GM21576 (cell line): ENCODE data around the gene ELMO1.

ENCODE experiments used
- ATAC-seq: cut with Tn5 transposase; IDR thresholded peaks from one replicate; pipeline ENCODE4 v1.9.1; 2021; ENCODE audit warnings: mild to moderate bottlenecking, moderate library complexity; ENCODE audit not compliant: unreplicated experiment

Gene ELMO1

DNA sequence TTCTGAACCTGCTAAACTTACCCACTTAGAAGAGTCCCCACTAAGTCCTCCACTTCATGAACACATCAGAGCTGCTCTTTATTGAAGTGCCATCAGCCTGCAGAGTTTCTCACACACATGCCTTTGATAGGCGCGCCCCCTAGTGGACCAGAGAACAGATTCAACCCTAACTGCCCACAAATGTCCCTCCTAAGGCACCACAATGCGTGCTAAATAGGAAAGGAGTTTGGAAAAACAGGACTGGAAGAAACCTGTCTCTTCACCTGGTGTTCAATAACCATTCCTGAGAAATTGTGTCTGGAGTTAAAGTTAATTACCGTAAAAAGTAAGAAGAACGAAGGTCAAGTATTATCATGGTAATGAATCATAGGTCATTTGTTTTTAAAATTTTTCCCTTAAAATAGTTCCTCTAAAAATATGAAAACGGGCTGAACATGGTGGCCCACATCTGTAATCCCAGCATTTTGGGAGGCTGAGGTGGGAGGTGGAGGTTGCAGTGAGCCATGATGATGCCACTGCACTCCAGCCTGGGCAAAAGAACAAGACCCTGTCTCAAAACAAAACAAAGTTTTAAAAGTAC lies 249.7 kb downstream of the ELMO1 start:
- ATAC-seq, result no peak

DNA sequence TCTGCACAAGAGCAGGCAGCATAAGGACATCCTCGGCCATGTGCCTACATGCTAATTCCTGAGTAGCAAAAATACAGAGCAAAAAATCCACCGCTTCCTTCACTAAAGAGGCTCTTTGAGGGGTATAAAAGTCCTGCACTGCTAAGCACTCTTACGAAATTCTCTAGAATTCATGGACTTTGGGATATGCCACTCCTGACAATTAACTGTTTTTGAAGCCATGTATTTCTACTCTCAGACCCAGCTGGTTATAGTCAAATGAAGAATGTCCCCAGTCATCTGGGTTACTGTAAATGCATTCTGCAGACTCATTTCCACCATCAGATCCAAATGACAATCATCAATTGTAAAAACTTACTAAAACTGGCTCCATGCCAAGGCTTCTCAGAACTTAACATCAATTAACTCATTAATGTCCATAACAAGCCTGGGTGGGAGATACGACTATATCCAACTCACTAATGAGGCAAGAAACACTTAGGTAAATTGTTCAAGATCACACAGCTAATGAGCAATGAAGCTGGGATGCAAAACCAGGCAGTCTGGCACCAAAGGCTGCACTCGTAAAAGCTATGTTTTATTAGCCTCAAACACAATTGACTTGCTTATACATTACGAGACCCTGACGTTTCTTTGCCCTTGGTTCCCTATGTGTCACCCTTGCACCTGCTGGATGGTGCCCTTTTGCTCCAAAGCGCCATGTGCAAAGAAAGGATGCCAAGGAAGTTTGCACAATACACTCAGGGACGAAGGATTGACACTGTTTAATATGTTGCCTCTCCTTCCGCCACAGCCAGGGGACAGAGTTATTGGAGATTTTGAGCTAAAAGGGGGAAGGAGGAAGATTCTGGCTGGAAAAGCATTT lies 250.4 kb downstream of the ELMO1 start:
- ATAC-seq, result no peak

DNA sequence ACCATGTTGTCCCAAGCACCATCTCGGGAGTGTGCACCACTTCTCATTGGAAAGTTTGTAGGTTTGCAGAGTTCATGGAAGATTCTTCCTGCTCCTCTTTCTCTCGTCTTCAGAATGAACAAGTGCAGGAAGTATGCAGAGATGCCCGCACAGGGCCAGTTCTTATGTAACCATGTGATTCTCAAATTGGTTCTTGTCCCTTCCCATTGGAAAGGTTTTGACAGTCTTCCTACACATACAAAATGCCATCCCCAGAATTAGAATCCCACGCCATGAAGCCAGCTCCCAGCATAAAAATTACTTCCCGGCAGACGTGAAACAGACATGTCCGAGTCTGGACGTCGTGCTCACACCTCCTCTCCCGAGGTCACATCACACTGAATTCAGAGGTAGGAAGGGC lies 251.6 kb downstream of the ELMO1 start:
- ATAC-seq, result no peak

DNA sequence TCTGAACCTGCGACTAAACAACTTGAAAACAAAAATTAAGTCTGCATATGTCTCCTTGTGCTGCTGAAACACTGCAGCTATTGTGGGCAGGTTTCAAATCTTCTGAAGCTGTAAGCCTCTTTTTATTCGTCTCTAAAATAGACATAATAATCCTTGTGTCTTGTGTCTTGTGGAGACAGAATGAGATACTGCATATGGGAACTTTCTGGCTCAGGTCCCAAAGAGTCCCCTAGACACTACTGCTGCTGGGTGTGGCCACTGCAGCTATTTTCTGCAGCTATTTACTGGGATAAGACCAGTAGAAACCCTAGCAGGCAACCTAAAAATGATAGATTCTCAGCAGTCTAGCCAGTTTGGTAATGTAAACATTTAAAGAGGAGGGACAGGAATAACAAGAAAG lies 252.0 kb downstream of the ELMO1 start:
- ATAC-seq, result no peak

DNA sequence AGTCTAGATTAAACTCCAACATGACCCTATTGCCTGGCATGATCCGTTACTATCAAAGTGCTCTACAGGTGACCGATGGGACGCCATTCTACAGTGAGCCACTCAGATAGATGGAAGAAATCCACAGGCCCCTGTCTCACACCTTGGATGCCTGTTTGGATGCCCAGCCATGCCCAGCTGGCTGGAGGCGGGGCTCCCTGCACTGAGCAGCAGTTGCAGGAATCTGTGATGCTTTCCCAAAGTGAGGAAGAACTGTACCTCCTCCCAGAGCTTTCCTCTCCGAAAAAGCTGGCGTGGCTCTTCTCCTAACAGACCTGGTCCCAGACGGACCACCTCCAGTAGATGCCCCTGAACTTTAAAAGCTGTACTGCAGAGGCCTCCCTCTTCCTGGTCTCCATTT lies 253.3 kb downstream of the ELMO1 start:
- ATAC-seq, result no peak

DNA sequence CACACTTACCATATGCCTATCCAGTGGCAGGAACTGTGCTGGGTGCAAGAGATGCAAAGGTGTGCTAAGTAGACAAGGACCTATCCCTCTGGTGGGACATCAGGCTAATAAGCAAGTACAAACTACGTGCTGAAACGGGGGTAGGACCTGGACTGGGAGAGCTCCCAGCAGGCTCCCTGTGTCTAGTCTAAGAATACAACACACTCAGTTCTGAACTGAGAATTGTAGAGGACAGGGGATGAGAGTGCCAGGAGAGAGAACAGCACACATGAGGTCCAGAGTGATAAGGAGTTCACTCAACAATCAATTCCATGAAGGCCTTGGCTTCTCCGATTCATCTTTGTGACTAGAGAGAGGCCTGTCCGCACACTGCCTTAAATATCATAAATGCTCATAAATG lies 253.7 kb downstream of the ELMO1 start:
- ATAC-seq, result no peak

DNA sequence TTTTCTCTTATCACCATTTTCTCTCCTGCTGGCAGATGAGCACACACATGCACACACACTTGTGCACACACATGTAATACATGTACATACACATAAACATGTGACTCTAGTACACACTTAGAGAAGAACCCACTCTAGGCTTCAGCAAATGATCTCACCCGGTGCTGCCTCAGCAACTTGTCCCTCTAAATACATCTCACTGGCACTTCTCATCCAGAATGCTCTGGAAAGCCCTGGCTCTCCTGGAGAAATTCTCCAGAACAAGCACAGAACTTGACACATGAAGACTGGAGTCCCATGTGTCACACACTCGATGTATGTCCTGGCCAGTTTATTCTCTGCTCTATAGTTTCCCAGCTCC lies 254.9 kb downstream of the ELMO1 start:
- ATAC-seq, result no peak

DNA sequence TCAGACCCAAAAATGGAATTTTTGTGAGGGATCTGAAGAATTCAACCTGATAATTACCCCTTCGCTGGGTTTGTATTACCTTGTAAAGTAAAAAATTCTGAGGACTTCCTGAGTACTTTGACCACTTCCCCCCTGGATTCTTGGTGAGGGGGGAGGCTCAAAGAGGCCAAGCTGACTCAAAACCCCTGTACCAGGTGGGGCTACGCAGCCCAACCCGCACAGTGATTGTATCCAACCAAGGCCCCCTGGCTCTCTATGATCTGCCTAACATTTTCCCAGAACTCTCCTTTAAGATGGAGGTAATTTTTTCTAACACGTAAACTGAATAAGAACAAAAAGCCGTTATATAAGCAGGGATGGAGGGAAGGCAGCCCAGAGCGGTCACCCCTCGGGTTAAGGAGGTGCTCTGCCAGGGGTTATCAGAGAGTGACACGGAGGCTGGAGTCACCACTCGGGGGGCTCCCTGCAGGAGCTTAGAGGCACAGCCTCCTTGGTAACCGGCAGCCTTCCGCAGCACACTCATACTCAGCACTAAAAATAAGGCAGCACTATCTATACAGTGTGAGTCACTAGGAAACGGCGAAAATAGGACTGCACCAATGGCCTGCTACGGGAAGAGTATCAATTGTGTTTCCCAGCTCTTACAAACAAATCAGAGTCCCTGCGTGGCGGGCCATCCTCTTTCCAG lies 255.4 kb downstream of the ELMO1 start:
- no peak for ATAC-seq

DNA sequence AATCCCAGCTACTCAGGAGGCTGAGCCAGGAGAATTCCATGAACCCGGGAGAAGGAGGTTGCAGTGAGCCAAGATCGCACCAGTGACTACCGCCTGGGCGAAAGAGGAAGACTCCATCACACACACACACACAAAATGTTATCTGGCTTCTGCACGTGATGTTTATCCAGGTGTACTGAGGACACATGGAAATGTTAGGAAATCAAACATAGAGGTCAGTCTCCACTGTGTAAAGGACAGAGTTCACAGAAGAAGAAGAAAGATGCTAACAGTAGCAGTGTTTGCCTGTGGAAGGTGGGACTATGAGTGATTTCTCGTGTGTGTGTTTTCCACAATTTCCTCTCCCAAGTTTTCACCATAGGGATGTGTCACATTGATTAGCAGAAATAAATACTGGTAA lies 256.9 kb downstream of the ELMO1 start:
- ATAC-seq, result no peak

DNA sequence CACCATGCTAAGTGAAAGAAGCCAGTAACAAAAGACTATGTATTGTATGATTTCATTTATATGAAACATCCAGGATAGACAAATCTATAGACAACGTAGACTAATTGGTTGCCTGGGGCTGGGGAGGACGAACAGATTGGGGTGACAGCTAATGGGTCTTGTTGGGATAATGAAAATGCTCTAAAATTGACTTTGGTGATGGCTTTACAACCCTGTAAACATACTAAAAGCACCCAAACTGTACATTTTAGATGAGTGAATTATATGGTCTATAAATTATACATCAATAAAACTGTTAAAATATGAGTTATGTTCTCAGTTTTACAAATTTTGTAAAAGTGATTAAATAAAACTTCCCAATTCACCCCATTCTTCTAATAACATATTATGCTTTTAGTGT lies 261.5 kb downstream of the ELMO1 start:
- ATAC-seq, result no peak

DNA sequence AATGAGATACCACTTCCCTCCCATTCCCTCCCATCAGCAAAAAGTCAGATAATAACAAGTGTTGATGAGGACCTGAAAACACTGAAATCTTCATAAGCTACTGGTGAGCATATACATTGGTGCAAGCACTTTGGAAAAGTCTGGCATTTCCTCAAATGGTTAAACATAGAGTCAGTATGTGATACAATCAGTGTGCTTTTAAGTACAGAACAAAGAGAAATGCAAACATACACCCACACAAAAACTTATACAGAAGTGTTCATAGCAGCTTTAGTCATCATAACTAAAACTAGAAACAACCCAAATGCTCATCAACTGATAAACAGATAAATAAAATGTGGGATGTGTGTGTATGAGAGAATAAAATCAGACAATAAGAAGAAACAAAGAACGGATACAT lies 261.9 kb downstream of the ELMO1 start:
- no peak for ATAC-seq

DNA sequence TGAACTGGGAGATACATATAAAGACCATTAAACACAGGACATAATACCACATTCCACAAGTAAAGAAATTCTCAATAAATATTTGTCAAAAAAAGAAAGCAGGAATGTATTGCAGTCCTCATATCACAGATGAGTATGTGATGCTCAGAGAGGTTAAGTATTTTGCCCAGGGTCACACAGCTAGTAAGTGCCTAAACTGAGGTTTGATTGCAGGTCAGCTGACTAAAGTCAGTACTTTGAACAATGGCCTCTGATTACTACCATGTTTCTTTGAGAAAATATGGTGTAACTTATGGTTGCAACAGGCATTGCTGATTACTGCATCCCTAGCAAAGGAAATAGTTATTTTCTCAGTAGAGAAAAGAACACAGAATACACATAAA lies 267.1 kb downstream of the ELMO1 start:
- no peak for ATAC-seq

DNA sequence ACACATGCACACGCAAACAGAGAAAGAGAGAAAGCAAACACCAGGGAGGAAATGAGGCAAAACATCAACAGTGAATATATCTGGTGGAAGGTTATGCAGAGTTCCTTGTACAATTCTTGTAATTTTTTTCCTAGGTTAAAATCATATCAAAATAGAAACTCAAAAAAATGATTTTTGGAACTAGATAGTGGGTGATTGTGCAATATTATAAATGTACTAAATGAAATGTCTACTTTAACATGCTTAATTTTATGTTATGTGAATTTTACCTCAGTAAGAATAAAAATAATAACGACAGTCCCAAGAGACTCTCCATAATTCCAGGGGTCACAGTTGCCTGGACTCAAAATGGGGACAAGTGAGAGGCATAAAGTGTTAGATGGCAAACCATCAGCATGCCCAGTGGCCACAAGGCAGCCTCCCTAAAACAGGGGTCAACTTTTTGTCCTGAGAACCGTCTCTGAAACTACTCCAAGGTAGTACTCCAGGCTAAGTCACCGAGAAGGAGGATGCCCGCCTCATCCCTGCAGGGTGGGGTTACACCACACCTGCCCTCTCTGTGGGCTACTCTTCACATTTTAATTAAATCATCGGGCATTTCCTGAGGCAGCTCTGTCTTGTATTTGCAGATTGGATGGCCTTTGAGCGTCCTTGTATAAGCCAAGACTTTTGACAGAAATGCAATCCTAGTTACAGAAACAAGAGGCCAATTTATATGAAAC lies 267.7 kb downstream of the ELMO1 start:
- ATAC-seq, result no peak

DNA sequence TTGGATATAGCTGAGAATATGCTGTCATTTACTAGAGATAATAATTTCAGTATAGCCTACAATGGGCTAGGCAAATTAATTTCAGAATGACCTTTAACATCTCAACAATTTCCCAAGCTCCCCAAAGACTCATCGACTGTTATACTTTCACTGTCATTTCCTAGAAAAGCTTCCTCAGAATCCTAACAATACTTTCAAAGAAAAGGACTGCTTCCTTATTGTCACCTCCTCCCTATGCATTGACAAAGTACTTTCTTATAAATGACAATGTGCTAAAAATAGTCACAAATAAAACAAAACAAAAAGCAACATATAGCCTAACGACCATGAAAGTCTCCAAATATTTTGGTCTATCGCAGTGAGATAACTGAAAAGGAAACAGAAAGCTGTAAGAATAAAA lies 272.6 kb downstream of the ELMO1 start:
- ATAC-seq, result no peak

DNA sequence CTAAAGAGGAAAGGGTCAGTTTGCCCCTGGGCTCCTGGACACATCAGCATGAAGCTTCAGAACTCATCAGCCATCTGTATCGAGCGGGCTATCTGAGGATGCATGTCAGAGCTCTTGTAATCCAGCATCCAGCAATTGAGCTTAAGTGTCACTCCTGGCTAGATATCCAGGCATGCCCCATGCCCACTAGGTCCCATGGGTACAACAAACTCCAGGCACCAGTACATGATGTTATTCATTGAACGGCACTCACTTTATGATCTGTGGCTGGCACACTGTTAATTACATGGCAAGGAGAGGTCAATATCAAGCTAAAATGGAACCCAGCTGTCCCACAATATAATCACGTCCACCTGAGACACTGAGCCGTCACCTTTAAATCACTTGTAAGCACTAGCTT lies 274.2 kb downstream of the ELMO1 start:
- ATAC-seq, result no peak

DNA sequence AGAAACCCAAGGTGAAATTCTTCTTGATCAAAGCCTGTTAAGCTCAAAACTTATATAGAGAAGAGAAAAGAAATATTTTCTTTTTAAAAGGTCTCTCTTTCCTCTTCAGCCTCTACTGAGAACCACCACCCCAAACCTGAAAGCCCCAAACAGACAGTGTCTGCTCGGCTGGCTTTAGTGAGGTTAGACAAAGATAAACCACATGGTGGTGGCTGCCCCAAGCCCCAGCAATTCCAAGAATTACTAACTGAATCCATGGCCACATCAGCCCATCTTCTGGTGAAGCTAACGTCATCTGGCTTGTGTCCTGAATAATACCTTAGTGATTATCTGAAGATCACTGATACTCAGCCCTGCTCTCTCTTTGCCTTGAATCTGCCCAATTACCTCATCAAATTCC lies 275.0 kb downstream of the ELMO1 start:
- ATAC-seq, result no peak

DNA sequence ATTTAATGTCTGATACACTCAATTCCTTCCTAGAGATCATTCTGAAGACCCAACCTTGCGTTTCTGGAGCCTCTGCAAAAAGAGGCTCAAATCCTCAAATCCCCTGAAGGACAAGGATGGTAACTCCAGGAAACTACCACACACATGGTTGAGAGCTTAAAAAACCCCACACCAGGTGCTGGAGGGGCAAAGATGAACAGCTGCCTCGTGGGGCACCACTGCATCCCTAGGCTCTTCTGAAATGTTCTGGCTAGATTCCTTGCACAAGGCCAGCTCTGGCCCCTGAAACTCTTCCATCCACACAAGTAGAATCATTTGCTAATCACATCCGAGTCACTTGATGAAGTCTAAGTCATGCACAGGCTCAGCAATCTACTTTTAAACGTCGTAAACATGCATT lies 286.6 kb downstream of the ELMO1 start:
- ATAC-seq, result no peak

DNA sequence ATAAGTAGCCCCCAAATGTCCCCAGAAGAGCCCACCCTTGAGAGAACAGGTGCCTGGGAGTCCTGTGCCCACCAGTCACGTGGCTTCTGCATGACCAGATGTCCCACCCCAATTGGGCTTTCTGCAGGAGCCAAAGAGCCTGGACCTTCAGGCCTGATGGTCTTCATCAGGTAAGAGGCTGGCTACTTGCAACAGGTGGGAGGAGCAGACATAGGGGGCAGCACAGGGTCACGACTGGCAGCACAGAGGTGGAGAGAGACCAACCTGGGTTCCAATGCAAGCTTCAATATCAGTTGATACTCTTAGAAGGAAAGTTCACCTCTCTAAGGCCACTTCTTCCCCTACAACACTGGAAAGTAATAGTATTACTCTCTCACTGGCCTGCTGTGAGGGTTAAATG lies 288.0 kb downstream of the ELMO1 start:
- ATAC-seq, result no peak

DNA sequence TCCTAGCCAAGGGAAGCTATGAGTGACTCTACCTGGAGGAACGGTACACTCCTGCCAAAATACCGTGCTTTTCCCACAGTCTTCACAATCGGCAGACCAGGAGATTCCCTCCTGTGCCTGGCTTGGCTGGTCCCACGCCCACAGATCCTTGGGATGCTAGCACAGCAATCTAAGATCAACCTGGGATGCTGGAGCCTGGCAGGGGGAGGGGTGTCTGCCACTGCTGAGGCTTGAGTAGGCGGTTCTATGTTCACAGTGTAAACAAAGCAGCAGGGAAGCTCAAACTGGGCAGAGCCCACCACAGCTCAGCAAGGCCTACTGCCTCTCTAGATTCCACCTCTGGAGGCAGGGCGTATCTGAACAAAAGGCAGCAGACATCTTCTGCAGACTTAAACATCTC lies 295.3 kb downstream of the ELMO1 start:
- no peak for ATAC-seq

DNA sequence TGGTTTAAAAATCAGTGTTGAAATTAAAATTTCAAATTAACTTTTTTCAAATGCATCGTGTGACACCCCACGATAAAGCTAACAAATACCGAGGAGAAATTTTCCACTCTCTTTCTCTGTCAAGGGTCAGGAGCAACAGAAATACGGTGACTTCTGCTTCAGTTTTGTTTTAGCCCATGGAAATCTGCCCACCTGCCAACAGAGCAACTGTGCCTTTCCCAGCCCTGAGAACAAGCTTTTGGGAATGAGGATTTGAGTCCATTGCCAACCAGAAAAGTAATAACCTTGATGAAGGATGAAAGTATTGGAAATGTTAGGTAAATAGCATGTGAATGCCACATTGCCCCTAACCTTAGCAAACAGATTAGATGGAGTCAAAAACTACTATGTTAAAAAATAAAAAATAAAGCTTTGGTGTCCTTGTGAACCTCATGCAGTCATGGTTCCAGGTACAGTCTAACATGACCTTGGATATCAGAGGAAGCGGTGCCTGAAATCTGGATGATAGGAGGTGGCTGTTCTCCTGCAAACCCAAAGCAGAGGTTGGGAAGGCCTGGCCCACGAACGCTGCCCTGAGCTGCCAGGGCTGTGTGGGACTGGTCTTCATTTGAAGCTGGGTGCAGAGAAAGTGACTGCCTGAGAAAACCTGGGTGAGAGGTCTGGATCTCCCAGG lies 296.8 kb downstream of the ELMO1 start:
- no peak for ATAC-seq

DNA sequence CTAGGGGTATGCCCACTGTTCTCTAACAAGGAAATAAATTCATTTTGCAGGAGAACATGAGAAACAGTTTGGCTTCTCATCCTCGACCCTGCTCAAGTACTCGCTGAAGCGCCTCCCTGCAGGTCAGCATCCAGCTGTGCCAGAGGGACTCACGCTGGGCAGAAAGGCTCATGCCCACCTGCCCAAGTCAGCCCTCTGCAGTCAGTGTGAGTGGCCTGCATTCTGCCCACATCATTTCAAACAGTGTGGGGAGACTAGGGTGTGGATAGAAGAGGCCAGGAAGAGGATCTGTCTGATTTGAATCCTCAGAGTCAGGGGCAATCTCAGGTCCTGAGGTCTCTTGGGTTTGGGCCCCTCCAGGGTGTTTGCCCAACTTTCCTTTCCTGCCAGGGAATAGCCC lies 297.8 kb downstream of the ELMO1 start:
- no peak for ATAC-seq
